Measurements from ENCODE around the gene PCDH7.

Gene PCDH7

GRCh38 chr4:30768277-30768676 lies 48.1 kb downstream of the PCDH7 start:
- H3K27ac ChIP-seq, result no peak overlapping the region
- TF ChIP-seq, protein P1, sequence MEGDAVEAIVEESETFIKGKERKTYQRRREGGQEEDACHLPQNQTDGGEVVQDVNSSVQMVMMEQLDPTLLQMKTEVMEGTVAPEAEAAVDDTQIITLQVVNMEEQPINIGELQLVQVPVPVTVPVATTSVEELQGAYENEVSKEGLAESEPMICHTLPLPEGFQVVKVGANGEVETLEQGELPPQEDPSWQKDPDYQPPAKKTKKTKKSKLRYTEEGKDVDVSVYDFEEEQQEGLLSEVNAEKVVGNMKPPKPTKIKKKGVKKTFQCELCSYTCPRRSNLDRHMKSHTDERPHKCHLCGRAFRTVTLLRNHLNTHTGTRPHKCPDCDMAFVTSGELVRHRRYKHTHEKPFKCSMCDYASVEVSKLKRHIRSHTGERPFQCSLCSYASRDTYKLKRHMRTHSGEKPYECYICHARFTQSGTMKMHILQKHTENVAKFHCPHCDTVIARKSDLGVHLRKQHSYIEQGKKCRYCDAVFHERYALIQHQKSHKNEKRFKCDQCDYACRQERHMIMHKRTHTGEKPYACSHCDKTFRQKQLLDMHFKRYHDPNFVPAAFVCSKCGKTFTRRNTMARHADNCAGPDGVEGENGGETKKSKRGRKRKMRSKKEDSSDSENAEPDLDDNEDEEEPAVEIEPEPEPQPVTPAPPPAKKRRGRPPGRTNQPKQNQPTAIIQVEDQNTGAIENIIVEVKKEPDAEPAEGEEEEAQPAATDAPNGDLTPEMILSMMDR (conservative IDR thresholded peaks at IDR 0.05), result no peak
- TF ChIP-seq ZFX (IDR thresholded peaks at IDR 0.05), result no peak

DNA sequence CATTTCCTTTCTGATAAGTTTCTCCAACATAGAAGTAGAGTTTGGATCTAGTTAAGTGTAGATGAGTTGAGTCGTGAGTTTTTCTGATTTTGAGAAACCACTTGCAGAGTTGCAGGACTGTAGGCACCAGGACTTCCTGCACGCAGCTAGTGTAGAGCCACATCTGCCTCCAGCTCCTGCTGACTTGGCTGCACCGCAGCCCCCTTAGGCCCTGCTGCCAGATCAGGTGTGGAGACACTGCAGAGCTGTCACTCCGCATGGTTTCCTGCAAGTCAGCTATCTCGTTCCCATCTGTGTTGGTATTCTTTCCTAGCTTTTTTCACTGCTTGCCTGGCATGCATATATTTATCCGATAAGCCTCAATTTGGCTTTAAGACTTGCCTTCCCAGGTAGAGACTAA lies 48.9 kb downstream of the PCDH7 start:
- no peak overlapping the region for H3K27ac ChIP-seq
- TF ChIP-seq ZFX (IDR thresholded peaks at IDR 0.05), result no peak
- TF ChIP-seq, protein P1 (conservative IDR thresholded peaks at IDR 0.05), result no peak

GRCh38 chr4:30770049-30770549 lies 49.9 kb downstream of the PCDH7 start:
- TF ChIP-seq, protein P1 (conservative IDR thresholded peaks at IDR 0.05), result no peak
- no peak for TF ChIP-seq ZFX (IDR thresholded peaks at IDR 0.05)
- H3K27ac ChIP-seq, result no peak overlapping the region

- TF ChIP-seq, protein P1 (conservative IDR thresholded peaks at IDR 0.05), result no peak
- TF ChIP-seq ZFX (IDR thresholded peaks at IDR 0.05), result no peak
- no peak overlapping the region for H3K27ac ChIP-seq
Observed at GRCh38 chr4:30770812-30771211, 50.6 kb downstream of the PCDH7 start.

DNA sequence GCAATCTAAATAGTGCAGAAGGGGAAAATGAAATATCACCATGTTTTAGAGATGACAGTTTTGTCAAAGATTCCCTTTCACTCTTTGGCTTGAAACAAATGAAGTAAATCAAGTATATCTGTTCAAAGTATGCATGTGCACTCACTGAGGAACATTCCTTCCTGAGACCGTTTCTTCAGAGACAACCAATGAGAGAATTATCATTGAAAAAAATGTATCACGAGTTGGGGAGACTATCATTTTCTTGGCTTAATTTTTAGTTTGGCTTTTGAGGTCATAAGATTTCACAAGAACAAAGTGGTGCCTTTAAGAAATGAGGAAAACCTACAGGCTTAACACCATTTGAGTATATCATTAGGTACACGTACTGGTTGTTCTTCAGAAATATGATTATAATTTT lies 56.3 kb downstream of the PCDH7 start:
- H3K27ac ChIP-seq, result no peak overlapping the region
- TF ChIP-seq ZFX (IDR thresholded peaks at IDR 0.05), result no peak
- TF ChIP-seq, protein P1 (conservative IDR thresholded peaks at IDR 0.05), result no peak

GRCh38 chr4:30776921-30777415 lies 56.8 kb downstream of the PCDH7 start:
- TF ChIP-seq ZFX (IDR thresholded peaks at IDR 0.05), result no peak
- TF ChIP-seq, protein P1 (conservative IDR thresholded peaks at IDR 0.05), result no peak
- no peak overlapping the region for H3K27ac ChIP-seq

Measured in C4-2B (cell line).